ENCODE data around the gene RAPGEF5.

RAPGEF5 gene

DNA sequence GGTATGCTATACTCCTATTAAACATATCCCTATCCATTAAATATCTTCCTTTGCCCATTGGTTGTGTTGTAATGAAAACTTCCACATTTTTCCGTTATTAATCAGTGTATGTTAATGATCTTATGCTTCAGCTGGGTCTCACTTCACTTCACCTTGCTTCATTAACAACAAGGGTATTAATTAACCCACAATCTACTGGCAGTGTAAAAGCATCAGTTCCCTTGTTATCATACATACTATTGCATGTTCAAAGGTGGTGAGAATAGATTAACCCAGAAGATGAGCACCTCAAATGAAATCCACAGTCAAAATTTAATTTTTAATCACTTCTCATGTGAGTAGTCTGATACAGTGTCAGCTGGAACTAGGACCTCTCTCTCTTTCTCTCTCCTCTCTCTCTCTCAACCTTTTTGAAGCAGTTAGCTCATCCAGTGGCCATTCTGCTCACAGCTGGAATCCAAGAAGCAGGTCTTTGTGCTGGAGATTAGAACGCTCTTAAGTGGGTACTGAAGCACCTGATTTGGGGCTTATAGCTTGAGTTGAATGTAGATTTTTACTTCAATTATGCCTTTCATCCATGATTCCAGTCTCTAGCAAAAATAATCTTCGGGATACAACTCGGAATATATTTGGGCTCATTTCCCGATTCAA, 172.3 kb downstream of the RAPGEF5 start:
- H3K27me3 ChIP-seq (ENCODE audit: insufficient read depth, poor library complexity, severe bottlenecking): peaks cover 2% of the 10 kb centered on the region
- no peak overlapping the region for H3K27ac ChIP-seq (replicated peaks)
- TF ChIP-seq CTCF (IDR thresholded peaks at IDR 0.05; ENCODE audit: insufficient read depth, low read length) (no peak), GABPA (IDR thresholded peaks at IDR 0.05; ENCODE audit: low read depth) (no peak), SPI1 (IDR thresholded peaks at IDR 0.05; ENCODE audit: borderline replicate concordance, low read depth) (no peak), REST (IDR thresholded peaks at IDR 0.05; ENCODE audit: insufficient replicate concordance, low read depth) (no peak), POLR2AphosphoS5 (IDR thresholded peaks at IDR 0.05; ENCODE audit: low read depth) (no peak)
- DNase-seq (ENCODE audit: low read depth in 1 of 2, low spot score in 1 of 2): no peak
- no peak overlapping the region for H3K4me3 ChIP-seq (replicated peaks; ENCODE audit: insufficient read depth, low read length)

- DNase-seq (ENCODE audit: low read depth in 1 of 2, low spot score in 1 of 2): no peak
- Histone ChIP-seq H3K27ac (replicated peaks) (no peak overlapping the region), H3K4me3 (replicated peaks; ENCODE audit: insufficient read depth, low read length) (no peak overlapping the region), H3K27me3 (ENCODE audit: insufficient read depth, poor library complexity, severe bottlenecking) (peaks cover 2% of the 10 kb centered on the region)
- no peak for TF ChIP-seq CTCF (IDR thresholded peaks at IDR 0.05; ENCODE audit: insufficient read depth, low read length)
- no peak for TF ChIP-seq POLR2AphosphoS5 (IDR thresholded peaks at IDR 0.05; ENCODE audit: low read depth)
- no peak for TF ChIP-seq SPI1 (IDR thresholded peaks at IDR 0.05; ENCODE audit: borderline replicate concordance, low read depth)
- no peak for TF ChIP-seq REST (IDR thresholded peaks at IDR 0.05; ENCODE audit: insufficient replicate concordance, low read depth)
- no peak for TF ChIP-seq GABPA (IDR thresholded peaks at IDR 0.05; ENCODE audit: low read depth)
Observed at GRCh38 chr7:22183522-22184280, 173.3 kb downstream of the RAPGEF5 start.

DNA sequence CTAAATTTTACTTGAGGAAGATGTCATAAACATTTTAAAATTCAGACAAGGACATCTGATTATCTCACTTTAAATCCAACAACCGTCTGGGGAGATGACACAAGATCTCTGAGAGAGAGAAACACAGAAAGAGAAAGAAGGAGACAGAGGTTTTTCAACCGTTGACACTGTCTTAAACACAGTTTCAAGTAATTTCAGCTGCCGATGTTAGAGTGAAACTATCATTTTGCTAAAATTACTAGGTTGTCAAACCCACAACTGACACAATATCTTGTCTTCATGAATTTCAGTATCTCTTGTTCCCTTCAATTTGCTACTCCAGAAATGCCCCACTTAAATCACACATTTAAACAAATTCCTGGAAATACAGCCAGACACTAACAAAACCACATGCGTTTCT, 174.8 kb downstream of the RAPGEF5 start:
- no peak overlapping the region for H3K4me3 ChIP-seq (replicated peaks; ENCODE audit: insufficient read depth, low read length)
- no peak overlapping the region for H3K27ac ChIP-seq (replicated peaks)
- peaks cover 2% of the 10 kb centered on the region for H3K27me3 ChIP-seq (ENCODE audit: insufficient read depth, poor library complexity, severe bottlenecking)
- no peak for TF ChIP-seq REST (IDR thresholded peaks at IDR 0.05; ENCODE audit: insufficient replicate concordance, low read depth)
- TF ChIP-seq POLR2AphosphoS5 (IDR thresholded peaks at IDR 0.05; ENCODE audit: low read depth): no peak
- no peak for TF ChIP-seq CTCF (IDR thresholded peaks at IDR 0.05; ENCODE audit: insufficient read depth, low read length)
- no peak for TF ChIP-seq SPI1 (IDR thresholded peaks at IDR 0.05; ENCODE audit: borderline replicate concordance, low read depth)
- no peak for TF ChIP-seq GABPA (IDR thresholded peaks at IDR 0.05; ENCODE audit: low read depth)
- no peak for DNase-seq (ENCODE audit: low read depth in 1 of 2, low spot score in 1 of 2)

Data from HL-60 (cell line).